RWPE2 (cell line): Measurements from ENCODE around the gene MB21D2.
"Not testable (repeated sequence)": the region's sequence is repeated elsewhere in the genome, so short reads cannot be mapped to it uniquely, and the experiment has no call there.

Source experiments
- ATAC-seq: fragments of 200-7000 bp; cut with Tn5 transposase; 3 replicates; pipeline ENCODE4 v1.9.1; 2021; ENCODE audit warnings: low read depth
- DNase-seq: peaks from one replicate; pipeline ENCODE4 v3.0.0-alpha.2; 2020; ENCODE audit warnings: low spot score
- H3K27ac ChIP-seq: fragments of 450-650 bp; 2 replicates; pipeline ENCODE4 v1.5.1; 2017; ENCODE audit warnings: mild to moderate bottlenecking; ENCODE audit not compliant: poor library complexity, severe bottlenecking
- H3K27me3 ChIP-seq: fragments of 250-450 bp; sonication (Bioruptor Pico); 2 replicates; pipeline ENCODE4 v1.5.1; 2021; ENCODE audit warnings: mild to moderate bottlenecking, moderate library complexity; ENCODE audit not compliant: insufficient read depth, poor library complexity, severe bottlenecking
- H3K36me3 ChIP-seq: fragments of 250-450 bp; sonication (Bioruptor Pico); 2 replicates; pipeline ENCODE4 v1.5.1; 2020; ENCODE audit warnings: low read depth, mild to moderate bottlenecking, moderate library complexity
- H3K4me1 ChIP-seq: fragments of 250-450 bp; sonication (Bioruptor Pico); 2 replicates; pipeline ENCODE4 v1.5.1; 2021; ENCODE audit warnings: mild to moderate bottlenecking, moderate library complexity; ENCODE audit not compliant: insufficient read depth, poor library complexity, severe bottlenecking
- H3K4me3 ChIP-seq: fragments of 250-450 bp; sonication (Bioruptor Pico); 2 replicates; pipeline ENCODE4 v1.5.1; 2021; ENCODE audit warnings: mild to moderate bottlenecking, moderate library complexity; ENCODE audit not compliant: severe bottlenecking
- H3K9me3 ChIP-seq: fragments of 250-450 bp; sonication (Bioruptor Pico); 2 replicates; pipeline ENCODE4 v1.5.1; 2021; ENCODE audit warnings: mild to moderate bottlenecking, moderate library complexity; ENCODE audit not compliant: severe bottlenecking
- CTCF ChIP-seq: fragments of 450-650 bp; IDR thresholded peaks from one replicate; pipeline ENCODE4 v1.5.1; 2017; ENCODE audit warnings: mild to moderate bottlenecking, moderate library complexity; ENCODE audit not compliant: poor library complexity, severe bottlenecking

MB21D2 gene

GRCh38 chr3:192858849-192859585 is 58.6 kb downstream of the MB21D2 start:
- H3K36me3 ChIP-seq: no peaks in the 10 kb centered on the region
- ATAC-seq (no peak), DNase-seq (no peak)
- no peak overlapping the region for H3K27ac ChIP-seq
- no peaks in the 10 kb centered on the region for H3K4me1 ChIP-seq
- H3K9me3 ChIP-seq: no peaks in the 10 kb centered on the region
- no peaks in the 10 kb centered on the region for H3K27me3 ChIP-seq
- TF ChIP-seq CTCF: no peak
- no peak overlapping the region for H3K4me3 ChIP-seq

GRCh38 chr3:192857260-192857661 is 60.4 kb downstream of the MB21D2 start:
- Histone ChIP-seq H3K9me3 (no peaks in the 10 kb centered on the region), H3K4me3 (no peak overlapping the region), H3K27ac (no peak overlapping the region), H3K27me3 (no peaks in the 10 kb centered on the region), H3K4me1 (peaks cover 6% of the 10 kb centered on the region), H3K36me3 (no peaks in the 10 kb centered on the region)
- no peak for TF ChIP-seq CTCF
- DNase-seq (no peak), ATAC-seq (no peak)

DNA sequence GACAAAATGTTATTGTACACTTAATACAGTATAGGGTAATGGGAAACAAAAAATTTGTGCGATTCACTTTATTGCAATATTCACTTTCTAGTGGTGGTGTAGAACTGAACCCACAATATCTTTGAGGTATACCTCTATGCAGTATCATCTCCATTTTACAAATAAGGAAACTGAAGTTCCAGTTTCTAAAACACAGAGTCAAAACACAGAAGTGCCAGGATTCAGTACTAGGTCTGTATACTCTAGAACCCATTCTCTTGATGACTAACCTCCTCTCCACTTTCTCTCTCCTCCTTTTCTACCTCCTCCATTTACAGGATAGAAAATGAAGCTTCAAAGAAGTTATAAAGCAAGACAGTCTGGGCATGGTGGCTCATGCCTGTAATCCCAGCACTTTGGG is 62.2 kb downstream of the MB21D2 start:
- H3K36me3 ChIP-seq: no peaks in the 10 kb centered on the region
- H3K4me1 ChIP-seq: peaks cover 24% of the 10 kb centered on the region
- no peak for DNase-seq
- no peaks in the 10 kb centered on the region for H3K27me3 ChIP-seq
- TF ChIP-seq CTCF: no peak
- no peaks in the 10 kb centered on the region for H3K9me3 ChIP-seq
- ATAC-seq: no peak
- no peak overlapping the region for H3K27ac ChIP-seq
- no peak overlapping the region for H3K4me3 ChIP-seq

GRCh38 chr3:192851821-192852372 is 65.8 kb downstream of the MB21D2 start:
- H3K4me1 ChIP-seq: peaks cover 38% of the 10 kb centered on the region
- H3K9me3 ChIP-seq: no peaks in the 10 kb centered on the region
- TF ChIP-seq CTCF: no peak
- DNase-seq (peak; percentile 80), ATAC-seq (peak; percentile 58)
- peak overlapping the region; percentile 83 for H3K27ac ChIP-seq
- no peaks in the 10 kb centered on the region for H3K27me3 ChIP-seq
- no peaks in the 10 kb centered on the region for H3K36me3 ChIP-seq
- H3K4me3 ChIP-seq: no peak overlapping the region

- H3K4me1 ChIP-seq: peaks cover 38% of the 10 kb centered on the region
- no peaks in the 10 kb centered on the region for H3K36me3 ChIP-seq
- TF ChIP-seq CTCF: no peak
- H3K4me3 ChIP-seq: no peak overlapping the region
- no peaks in the 10 kb centered on the region for H3K9me3 ChIP-seq
- ATAC-seq: peak; percentile 90
- no peaks in the 10 kb centered on the region for H3K27me3 ChIP-seq
- peak; percentile 96 for DNase-seq
- peak overlapping the region; percentile 83 for H3K27ac ChIP-seq
Observed at GRCh38 chr3:192850451-192850981, 67.1 kb downstream of the MB21D2 start.

- not testable (repeated sequence) for H3K27me3 ChIP-seq, DNase-seq, H3K9me3 ChIP-seq, H3K36me3 ChIP-seq, ATAC-seq, H3K4me3 ChIP-seq
- peaks cover 38% of the 10 kb centered on the region for H3K4me1 ChIP-seq
- H3K27ac ChIP-seq: peak overlapping the region; percentile 83
Observed at GRCh38 chr3:192849821-192850220, 67.8 kb downstream of the MB21D2 start.
